ENCODE results near the gene MYRIP. TPM values are rescaled to one million over a fixed set of nuclear protein-coding genes. Genes with fewer than 3 reads are reported as not detected.

MYRIP gene
- total RNA-seq, 1 experiment from 2014 or later: not detected

DNA sequence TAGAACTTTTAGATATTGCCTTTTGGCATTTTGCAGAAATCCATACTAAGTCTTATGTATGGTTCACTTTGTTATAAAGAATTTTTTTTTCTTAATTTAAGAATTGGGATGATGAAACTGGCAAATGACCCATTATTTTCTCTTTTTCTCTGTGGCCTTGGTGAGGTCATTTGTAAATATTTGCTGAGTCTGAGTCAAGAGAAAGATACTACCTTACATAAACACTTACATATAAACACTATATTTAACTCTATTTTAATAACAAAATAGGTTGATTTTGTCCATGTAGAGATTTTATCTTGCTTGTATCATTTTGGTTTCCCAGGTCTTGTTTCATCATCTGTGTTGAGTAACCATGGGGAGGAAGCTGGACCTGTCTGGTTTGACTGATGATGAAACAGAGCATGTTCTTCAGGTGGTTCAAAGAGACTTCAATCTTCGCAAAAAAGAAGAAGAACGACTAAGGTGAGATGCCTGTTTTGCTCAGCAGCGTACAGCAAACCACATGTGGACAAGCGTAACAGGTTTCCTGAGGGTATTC is 91.1 kb downstream of the MYRIP start:
- H2AFZ ChIP-seq (ENCODE audit: low read length): no peak overlapping the region
- H3K79me2 ChIP-seq (ENCODE audit: low read length): no peaks in the 10 kb centered on the region
- H3K9me2 ChIP-seq (replicated peaks; ENCODE audit: low read length): no peaks in the 10 kb centered on the region
- no peaks in the 10 kb centered on the region for H4K20me1 ChIP-seq (ENCODE audit: low read length)
- no peak overlapping the region for H3K4me3 ChIP-seq (ENCODE audit: low read length)
- H3K27ac ChIP-seq (ENCODE audit: low read length): no peak overlapping the region
- H3K27me3 ChIP-seq (ENCODE audit: low read length): no peaks in the 10 kb centered on the region
- no TSS peak for BruUV-seq (replicated peaks)
- POLR2A ChIA-PET (ENCODE audit: unreplicated experiment): no interaction called here
- H3F3A ChIP-seq (ENCODE audit: low read length, unreplicated experiment): no peaks in the 10 kb centered on the region
- DNase-seq (peak; percentile 26), ATAC-seq (no peak)
- intact Hi-C loops (cut with micrococcal nuclease): no loop called here
- H3K9me3 ChIP-seq (ENCODE audit: low read length): no peaks in the 10 kb centered on the region
- H3K4me2 ChIP-seq (ENCODE audit: low read length): no peak overlapping the region
- no peak for TF ChIP-seq EZH2 (IDR thresholded peaks at IDR 0.05; ENCODE audit: low read length, unreplicated experiment)
- TF ChIP-seq, protein P1, sequence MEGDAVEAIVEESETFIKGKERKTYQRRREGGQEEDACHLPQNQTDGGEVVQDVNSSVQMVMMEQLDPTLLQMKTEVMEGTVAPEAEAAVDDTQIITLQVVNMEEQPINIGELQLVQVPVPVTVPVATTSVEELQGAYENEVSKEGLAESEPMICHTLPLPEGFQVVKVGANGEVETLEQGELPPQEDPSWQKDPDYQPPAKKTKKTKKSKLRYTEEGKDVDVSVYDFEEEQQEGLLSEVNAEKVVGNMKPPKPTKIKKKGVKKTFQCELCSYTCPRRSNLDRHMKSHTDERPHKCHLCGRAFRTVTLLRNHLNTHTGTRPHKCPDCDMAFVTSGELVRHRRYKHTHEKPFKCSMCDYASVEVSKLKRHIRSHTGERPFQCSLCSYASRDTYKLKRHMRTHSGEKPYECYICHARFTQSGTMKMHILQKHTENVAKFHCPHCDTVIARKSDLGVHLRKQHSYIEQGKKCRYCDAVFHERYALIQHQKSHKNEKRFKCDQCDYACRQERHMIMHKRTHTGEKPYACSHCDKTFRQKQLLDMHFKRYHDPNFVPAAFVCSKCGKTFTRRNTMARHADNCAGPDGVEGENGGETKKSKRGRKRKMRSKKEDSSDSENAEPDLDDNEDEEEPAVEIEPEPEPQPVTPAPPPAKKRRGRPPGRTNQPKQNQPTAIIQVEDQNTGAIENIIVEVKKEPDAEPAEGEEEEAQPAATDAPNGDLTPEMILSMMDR (conservative IDR thresholded peaks at IDR 0.05; ENCODE audit: low read depth, low read length): no peak
- TF ChIP-seq EZH2phosphoT487 (IDR thresholded peaks at IDR 0.05; ENCODE audit: borderline replicate concordance, low read length): no peak
- no peaks in the 10 kb centered on the region for H3K36me3 ChIP-seq (ENCODE audit: low read depth, low read length)
- H3K4me1 ChIP-seq (ENCODE audit: insufficient read depth, low read length): 0 out of 2 replicates have a peak, but pooled peaks cover 5% of the 10 kb centered on the region
- CTCF ChIA-PET: no interaction called here
- H3K9ac ChIP-seq (ENCODE audit: low read length): no peak overlapping the region

DNA sequence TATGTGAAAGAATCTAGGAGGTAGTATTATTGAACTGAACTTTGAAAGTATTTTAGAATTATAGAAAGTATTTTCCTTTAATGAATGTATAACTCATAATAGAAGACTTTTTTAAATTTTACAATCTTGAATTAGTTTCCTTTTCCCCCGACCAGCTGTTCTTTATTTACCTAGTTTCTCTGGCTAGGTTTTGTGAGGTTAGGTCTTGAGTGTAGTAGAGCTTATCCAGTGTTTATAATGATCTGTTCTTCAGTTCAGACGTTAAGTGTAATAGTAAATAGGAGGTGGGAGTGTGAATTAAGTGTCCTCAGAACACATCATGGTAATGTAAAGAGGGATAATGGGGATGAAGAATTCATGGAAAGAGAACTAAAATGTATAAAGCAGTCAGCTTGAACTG is 93.8 kb downstream of the MYRIP start:
- no TSS peak for BruUV-seq (replicated peaks)

DNA sequence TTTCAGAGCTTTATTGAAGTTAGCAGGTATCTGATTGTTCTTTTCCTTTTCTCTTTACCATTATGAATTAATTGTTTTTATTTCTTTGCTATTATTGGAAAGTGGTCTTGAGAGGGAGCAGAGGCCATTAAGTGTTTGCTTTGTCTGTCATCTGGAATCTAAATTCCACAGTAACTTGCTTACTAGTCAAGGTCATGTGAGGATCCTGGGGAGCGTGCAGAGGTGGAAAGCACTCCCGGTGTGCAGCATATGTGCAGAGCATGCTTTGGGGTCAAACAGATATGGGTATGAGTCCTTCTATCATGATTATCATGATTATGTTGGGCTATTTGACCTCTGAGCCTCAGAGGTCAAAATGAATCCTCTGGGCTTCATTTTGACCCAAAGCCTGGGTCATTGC is 96.4 kb downstream of the MYRIP start:
- Histone ChIP-seq H4K20me1 (ENCODE audit: low read length) (no peaks in the 10 kb centered on the region), H3K36me3 (ENCODE audit: low read depth, low read length) (no peaks in the 10 kb centered on the region), H3K4me2 (ENCODE audit: low read length) (no peak overlapping the region), H3K9me3 (ENCODE audit: low read length) (no peaks in the 10 kb centered on the region), H3K79me2 (ENCODE audit: low read length) (no peaks in the 10 kb centered on the region), H3K4me3 (ENCODE audit: low read length) (no peak overlapping the region), H3K4me1 (ENCODE audit: insufficient read depth, low read length) (0 out of 2 replicates have a peak, but pooled peaks cover 2% of the 10 kb centered on the region), H3K27ac (ENCODE audit: low read length) (no peak overlapping the region), H3K9me2 (replicated peaks; ENCODE audit: low read length) (no peaks in the 10 kb centered on the region), H3K9ac (ENCODE audit: low read length) (no peak overlapping the region), H3K27me3 (ENCODE audit: low read length) (no peaks in the 10 kb centered on the region), H2AFZ (ENCODE audit: low read length) (no peak overlapping the region), H3F3A (ENCODE audit: low read length, unreplicated experiment) (no peaks in the 10 kb centered on the region)
- ChIA-PET POLR2A (ENCODE audit: unreplicated experiment) (no interaction called here), CTCF (no interaction called here)
- no peak for TF ChIP-seq EZH2 (IDR thresholded peaks at IDR 0.05; ENCODE audit: low read length, unreplicated experiment)
- no peak for TF ChIP-seq EZH2phosphoT487 (IDR thresholded peaks at IDR 0.05; ENCODE audit: borderline replicate concordance, low read length)
- TF ChIP-seq, protein P1 (conservative IDR thresholded peaks at IDR 0.05; ENCODE audit: low read depth, low read length): no peak
- ATAC-seq: no peak
- no peak for DNase-seq
- BruUV-seq (replicated peaks): no TSS peak
- intact Hi-C loops (cut with micrococcal nuclease): no loop called here

More for the DNA sequence above, 93.8 kb downstream of the MYRIP start:
- Histone ChIP-seq H2AFZ (ENCODE audit: low read length) (no peak overlapping the region), H3K36me3 (ENCODE audit: low read depth, low read length) (no peaks in the 10 kb centered on the region), H4K20me1 (ENCODE audit: low read length) (no peaks in the 10 kb centered on the region), H3K4me1 (ENCODE audit: insufficient read depth, low read length) (0 out of 2 replicates have a peak, but pooled peaks cover 5% of the 10 kb centered on the region), H3K4me3 (ENCODE audit: low read length) (no peak overlapping the region), H3K4me2 (ENCODE audit: low read length) (no peak overlapping the region), H3K27me3 (ENCODE audit: low read length) (no peaks in the 10 kb centered on the region), H3F3A (ENCODE audit: low read length, unreplicated experiment) (no peaks in the 10 kb centered on the region), H3K9ac (ENCODE audit: low read length) (no peak overlapping the region), H3K9me2 (replicated peaks; ENCODE audit: low read length) (no peaks in the 10 kb centered on the region), H3K27ac (ENCODE audit: low read length) (no peak overlapping the region), H3K79me2 (ENCODE audit: low read length) (no peaks in the 10 kb centered on the region), H3K9me3 (ENCODE audit: low read length) (no peaks in the 10 kb centered on the region)
- POLR2A ChIA-PET (ENCODE audit: unreplicated experiment): no interaction called here
- DNase-seq (no peak), ATAC-seq (no peak)
- TF ChIP-seq, protein P1 (conservative IDR thresholded peaks at IDR 0.05; ENCODE audit: low read depth, low read length): no peak
- TF ChIP-seq EZH2phosphoT487 (IDR thresholded peaks at IDR 0.05; ENCODE audit: borderline replicate concordance, low read length): no peak
- TF ChIP-seq EZH2 (IDR thresholded peaks at IDR 0.05; ENCODE audit: low read length, unreplicated experiment): no peak
- intact Hi-C loops (cut with micrococcal nuclease): no loop called here
- CTCF ChIA-PET: no interaction called here
